GM12878 (cell line): ENCODE measurements around the gene HDAC9.

ENCODE experiments used
- CEBPB ChIP-seq, 2 experiments: fragments of 150-350 bp in 1 of 2; IDR thresholded peaks; 2 replicates each; pipeline ENCODE4 v1.6.1; 2012 to 2014; ENCODE audit warnings: low read depth in 2 of 2, low read length in 2 of 2, borderline replicate concordance in 1 of 2, inconsistent platforms in 1 of 2
- CHD4 ChIP-seq: fragments of 200-600 bp; sonication (generic); IDR thresholded peaks from 2 replicates; pipeline ENCODE4 v1.6.1; 2016; ENCODE audit warnings: mild to moderate bottlenecking
- CTCF ChIP-seq, 3 experiments: IDR thresholded peaks in 2 of 3; conservative IDR thresholded peaks in 1 of 3; 2 replicates each; pipeline ENCODE4 v1.5.1; 2011; ENCODE audit warnings: low read depth in 3 of 3, low read length in 3 of 3, mild to moderate bottlenecking in 3 of 3, control low read depth in 2 of 3, moderate library complexity in 2 of 3, inconsistent platforms in 1 of 3, mixed read lengths in 1 of 3; ENCODE audit not compliant: control insufficient read depth in 2 of 3, insufficient read depth in 1 of 3; ENCODE audit errors: extremely low read depth in 1 of 3
- EGR1 ChIP-seq, 2 experiments: IDR thresholded peaks; 1 replicate in 1 of 2; 2 replicates in 1 of 2; pipeline ENCODE4 v1.6.1; 2011 to 2012; ENCODE audit warnings: low read depth in 2 of 2, low read length in 2 of 2, borderline replicate concordance in 1 of 2, mild to moderate bottlenecking in 1 of 2, moderate library complexity in 1 of 2
- POLR2A ChIP-seq: IDR thresholded peaks from 2 replicates; pipeline ENCODE4 v1.6.1; 2011; ENCODE audit warnings: low read depth, mild to moderate bottlenecking, low read length
- RAD21 ChIP-seq: IDR thresholded peaks from 2 replicates; pipeline ENCODE4 v1.6.1; 2011; ENCODE audit warnings: mild to moderate bottlenecking, low read depth, low read length, moderate library complexity; ENCODE audit not compliant: insufficient read depth
- TF ChIP-seq, protein P1 (sequence below): IDR thresholded peaks from 2 replicates; pipeline ENCODE4 v1.6.1; 2012; ENCODE audit warnings: mild to moderate bottlenecking, low read depth, low read length
- TF ChIP-seq, protein P2 (sequence below): IDR thresholded peaks from 2 replicates; pipeline ENCODE4 v1.6.1; 2011; ENCODE audit warnings: borderline replicate concordance, low read depth, mild to moderate bottlenecking, moderate library complexity, mixed read lengths, low read length; ENCODE audit not compliant: insufficient read depth; ENCODE audit errors: extremely low read length
- TF ChIP-seq, protein P3 (sequence below): fragments of 450-650 bp; IDR thresholded peaks from 2 replicates; pipeline ENCODE4 v1.6.1; 2016; ENCODE audit warnings: mild to moderate bottlenecking, moderate library complexity, borderline replicate concordance

- no peak for TF ChIP-seq RAD21
- TF ChIP-seq, protein P1, sequence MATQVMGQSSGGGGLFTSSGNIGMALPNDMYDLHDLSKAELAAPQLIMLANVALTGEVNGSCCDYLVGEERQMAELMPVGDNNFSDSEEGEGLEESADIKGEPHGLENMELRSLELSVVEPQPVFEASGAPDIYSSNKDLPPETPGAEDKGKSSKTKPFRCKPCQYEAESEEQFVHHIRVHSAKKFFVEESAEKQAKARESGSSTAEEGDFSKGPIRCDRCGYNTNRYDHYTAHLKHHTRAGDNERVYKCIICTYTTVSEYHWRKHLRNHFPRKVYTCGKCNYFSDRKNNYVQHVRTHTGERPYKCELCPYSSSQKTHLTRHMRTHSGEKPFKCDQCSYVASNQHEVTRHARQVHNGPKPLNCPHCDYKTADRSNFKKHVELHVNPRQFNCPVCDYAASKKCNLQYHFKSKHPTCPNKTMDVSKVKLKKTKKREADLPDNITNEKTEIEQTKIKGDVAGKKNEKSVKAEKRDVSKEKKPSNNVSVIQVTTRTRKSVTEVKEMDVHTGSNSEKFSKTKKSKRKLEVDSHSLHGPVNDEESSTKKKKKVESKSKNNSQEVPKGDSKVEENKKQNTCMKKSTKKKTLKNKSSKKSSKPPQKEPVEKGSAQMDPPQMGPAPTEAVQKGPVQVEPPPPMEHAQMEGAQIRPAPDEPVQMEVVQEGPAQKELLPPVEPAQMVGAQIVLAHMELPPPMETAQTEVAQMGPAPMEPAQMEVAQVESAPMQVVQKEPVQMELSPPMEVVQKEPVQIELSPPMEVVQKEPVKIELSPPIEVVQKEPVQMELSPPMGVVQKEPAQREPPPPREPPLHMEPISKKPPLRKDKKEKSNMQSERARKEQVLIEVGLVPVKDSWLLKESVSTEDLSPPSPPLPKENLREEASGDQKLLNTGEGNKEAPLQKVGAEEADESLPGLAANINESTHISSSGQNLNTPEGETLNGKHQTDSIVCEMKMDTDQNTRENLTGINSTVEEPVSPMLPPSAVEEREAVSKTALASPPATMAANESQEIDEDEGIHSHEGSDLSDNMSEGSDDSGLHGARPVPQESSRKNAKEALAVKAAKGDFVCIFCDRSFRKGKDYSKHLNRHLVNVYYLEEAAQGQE: no peak
- no peak for TF ChIP-seq CTCF (IDR thresholded peaks at IDR 0.05 in 2 of 3, conservative IDR thresholded peaks at IDR 0.05 in 1 of 3; ENCODE audit: control insufficient read depth in 2 of 3, extremely low read depth in 1 of 3, insufficient read depth in 1 of 3, low read depth in 3 of 3, low read length in 3 of 3)
- TF ChIP-seq, protein P2, sequence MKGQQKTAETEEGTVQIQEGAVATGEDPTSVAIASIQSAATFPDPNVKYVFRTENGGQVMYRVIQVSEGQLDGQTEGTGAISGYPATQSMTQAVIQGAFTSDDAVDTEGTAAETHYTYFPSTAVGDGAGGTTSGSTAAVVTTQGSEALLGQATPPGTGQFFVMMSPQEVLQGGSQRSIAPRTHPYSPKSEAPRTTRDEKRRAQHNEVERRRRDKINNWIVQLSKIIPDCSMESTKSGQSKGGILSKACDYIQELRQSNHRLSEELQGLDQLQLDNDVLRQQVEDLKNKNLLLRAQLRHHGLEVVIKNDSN: no peak
- TF ChIP-seq CEBPB (IDR thresholded peaks at IDR 0.05; ENCODE audit: borderline replicate concordance in 1 of 2, low read depth in 2 of 2, low read length in 2 of 2): no peak
- TF ChIP-seq, protein P3, sequence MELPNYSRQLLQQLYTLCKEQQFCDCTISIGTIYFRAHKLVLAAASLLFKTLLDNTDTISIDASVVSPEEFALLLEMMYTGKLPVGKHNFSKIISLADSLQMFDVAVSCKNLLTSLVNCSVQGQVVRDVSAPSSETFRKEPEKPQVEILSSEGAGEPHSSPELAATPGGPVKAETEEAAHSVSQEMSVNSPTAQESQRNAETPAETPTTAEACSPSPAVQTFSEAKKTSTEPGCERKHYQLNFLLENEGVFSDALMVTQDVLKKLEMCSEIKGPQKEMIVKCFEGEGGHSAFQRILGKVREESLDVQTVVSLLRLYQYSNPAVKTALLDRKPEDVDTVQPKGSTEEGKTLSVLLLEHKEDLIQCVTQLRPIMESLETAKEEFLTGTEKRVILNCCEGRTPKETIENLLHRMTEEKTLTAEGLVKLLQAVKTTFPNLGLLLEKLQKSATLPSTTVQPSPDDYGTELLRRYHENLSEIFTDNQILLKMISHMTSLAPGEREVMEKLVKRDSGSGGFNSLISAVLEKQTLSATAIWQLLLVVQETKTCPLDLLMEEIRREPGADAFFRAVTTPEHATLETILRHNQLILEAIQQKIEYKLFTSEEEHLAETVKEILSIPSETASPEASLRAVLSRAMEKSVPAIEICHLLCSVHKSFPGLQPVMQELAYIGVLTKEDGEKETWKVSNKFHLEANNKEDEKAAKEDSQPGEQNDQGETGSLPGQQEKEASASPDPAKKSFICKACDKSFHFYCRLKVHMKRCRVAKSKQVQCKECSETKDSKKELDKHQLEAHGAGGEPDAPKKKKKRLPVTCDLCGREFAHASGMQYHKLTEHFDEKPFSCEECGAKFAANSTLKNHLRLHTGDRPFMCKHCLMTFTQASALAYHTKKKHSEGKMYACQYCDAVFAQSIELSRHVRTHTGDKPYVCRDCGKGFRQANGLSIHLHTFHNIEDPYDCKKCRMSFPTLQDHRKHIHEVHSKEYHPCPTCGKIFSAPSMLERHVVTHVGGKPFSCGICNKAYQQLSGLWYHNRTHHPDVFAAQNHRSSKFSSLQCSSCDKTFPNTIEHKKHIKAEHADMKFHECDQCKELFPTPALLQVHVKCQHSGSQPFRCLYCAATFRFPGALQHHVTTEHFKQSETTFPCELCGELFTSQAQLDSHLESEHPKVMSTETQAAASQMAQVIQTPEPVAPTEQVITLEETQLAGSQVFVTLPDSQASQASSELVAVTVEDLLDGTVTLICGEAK: no peak
- no peak for TF ChIP-seq POLR2A
- TF ChIP-seq CHD4: no peak
- TF ChIP-seq EGR1 (IDR thresholded peaks at IDR 0.05; ENCODE audit: borderline replicate concordance in 1 of 2, low read depth in 2 of 2, low read length in 2 of 2): no peak
Observed at GRCh38 chr7:18552943-18553604, 57.5 kb downstream of the HDAC9 start.
